SK-N-MC (cell line): Measurements from ENCODE around the gene TARP.

Experiments used
- EZH2 ChIP-seq: fragments of 200-600 bp; sonication (generic); IDR thresholded peaks from one replicate; pipeline ENCODE4 v1.6.1; 2017; ENCODE audit warnings: antibody characterized with exemption
- POLR2AphosphoS5 ChIP-seq: IDR thresholded peaks from 2 replicates; pipeline ENCODE4 v1.6.1; 2012; ENCODE audit warnings: mild to moderate bottlenecking, low read depth, low read length, borderline replicate concordance

DNA sequence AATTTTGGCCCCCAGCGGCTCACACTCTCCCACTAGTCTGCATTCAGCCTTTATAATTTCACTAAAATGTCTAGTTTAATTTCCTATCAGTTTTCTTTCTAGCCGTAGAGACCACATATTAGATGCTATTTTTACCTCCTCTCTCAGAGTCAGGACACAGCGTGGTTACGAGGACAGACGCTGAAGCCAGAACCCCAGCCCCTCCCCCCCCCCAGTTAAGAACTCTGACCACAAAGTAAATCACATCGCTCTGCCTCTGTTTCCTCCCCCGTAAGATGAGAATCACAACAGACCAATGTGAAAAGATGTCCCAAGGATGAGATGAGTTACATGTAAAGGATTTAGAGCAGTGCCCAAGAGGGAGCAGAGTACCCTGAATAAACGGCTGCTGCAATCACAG lies 11.1 kb upstream of the TARP start:
- no peak for TF ChIP-seq EZH2
- no peak for TF ChIP-seq POLR2AphosphoS5
